K562 (cell line): ENCODE results near the gene DYNC2H1. TPM values are rescaled to one million over a fixed set of nuclear protein-coding genes. Genes with fewer than 3 reads are reported as not detected.

ENCODE experiments used
- ATAC-seq: fragments of 200-7000 bp; cut with Tn5 transposase; 3 replicates; pipeline ENCODE4 v1.9.1; 2020; ENCODE audit warnings: moderate library complexity
- BruUV-seq: library from RNA; stranded (reverse); fragments of 400-500 nt; replicated peaks from 2 replicates; lab custom pipeline; 2021; lab: Mats Ljungman, UMichigan
- CTCF ChIA-PET: fragments of 300-600 bp; formaldehyde crosslinking; extraction: SDS; loops from one replicate; lab custom pipeline; 2021; ENCODE audit warnings: low intra/inter-chr PET ratio; lab: Yijun Ruan, JAX
- POLR2A ChIA-PET: fragments of 300-600, 350-650 bp; sonication (Branson Sonifier 250); formaldehyde crosslinking; extraction: SDS; loops from one replicate; lab custom pipeline; 2021; ENCODE audit warnings: antibody characterized with exemption, inconsistent platforms; lab: Yijun Ruan, JAX
- DNase-seq, 4 experiments: peaks; one replicate each; pipeline versions ENCODE4 v3.0.0 to v3.0.0-alpha.2; 2011 to 2018; ENCODE audit warnings: low spot score in 3 of 4, mixed read lengths in 3 of 4; ENCODE audit errors: extremely low read depth in 1 of 4
- FAIRE-seq: peaks from 2 replicates; lab custom pipeline; 2011; peaks lifted over from hg19 to GRCh38; lab: Jason Lieb, UNC
- H2AFZ ChIP-seq: 2 replicates; pipeline ENCODE4 v1.6.0; 2011; ENCODE audit warnings: low read depth, low read length, control low read depth, inconsistent platforms
- H3K27ac ChIP-seq: fragments of 200-600 bp; 3 replicates; pipeline ENCODE4 v1.8.0; 2011; ENCODE audit warnings: low read depth, mild to moderate bottlenecking, control low read depth, inconsistent platforms, low read length, moderate library complexity, mixed read lengths; ENCODE audit errors: extremely low read depth
- H3K27me3 ChIP-seq, 2 experiments: fragments of 300-600 bp in 1 of 2; 2 replicates in 1 of 2; 3 replicates in 1 of 2; pipeline versions ENCODE4 v1.6.0 to v1.8.0; 2011; ENCODE audit warnings: inconsistent platforms in 2 of 2, low read length in 2 of 2, mild to moderate bottlenecking in 1 of 2, mixed read lengths in 1 of 2, moderate library complexity in 1 of 2; ENCODE audit not compliant: control insufficient read depth in 2 of 2, insufficient read depth in 2 of 2
- H3K36me3 ChIP-seq: fragments of 300-600 bp; 3 replicates; pipeline ENCODE4 v1.8.0; 2011; ENCODE audit warnings: mild to moderate bottlenecking, low read length, inconsistent platforms; ENCODE audit not compliant: control insufficient read depth, insufficient read depth
- H3K4me1 ChIP-seq, 2 experiments: fragments of 200-600 bp in 1 of 2; replicated peaks in 1 of 2; 2 replicates in 1 of 2; 3 replicates in 1 of 2; pipeline versions ENCODE4 v1.5.1 to v1.8.0; 2011; ENCODE audit warnings: inconsistent platforms in 2 of 2, low read length in 2 of 2, mild to moderate bottlenecking in 1 of 2, mixed read lengths in 1 of 2, moderate library complexity in 1 of 2; ENCODE audit not compliant: control insufficient read depth in 2 of 2, insufficient read depth in 2 of 2
- H3K4me2 ChIP-seq: 2 replicates; pipeline ENCODE4 v1.6.1; 2011; ENCODE audit warnings: low read length, control low read depth, inconsistent platforms, mixed read lengths; ENCODE audit not compliant: insufficient read depth
- H3K4me3 ChIP-seq: fragments of 200-600 bp; sonication (generic), shearing (Covaris generic); 2 replicates; pipeline ENCODE4 v1.5.1; 2016; ENCODE audit warnings: control low read depth, inconsistent platforms
- H3K79me2 ChIP-seq: fragments of 200-600 bp; 3 replicates; pipeline ENCODE4 v1.8.0; 2011; ENCODE audit warnings: low read length, inconsistent platforms; ENCODE audit not compliant: control insufficient read depth, insufficient read depth
- H3K9ac ChIP-seq, 2 experiments: 2 replicates each; pipeline versions ENCODE4 v1.6.0 to v1.6.1; 2011; ENCODE audit warnings: low read depth in 2 of 2, low read length in 2 of 2, control low read depth in 1 of 2, inconsistent platforms in 1 of 2, mild to moderate bottlenecking in 1 of 2, mixed read lengths in 1 of 2; ENCODE audit not compliant: insufficient read depth in 1 of 2
- H3K9me1 ChIP-seq: one replicate; pipeline ENCODE4 v1.6.0; 2011; ENCODE audit warnings: inconsistent platforms, mild to moderate bottlenecking, low read length, moderate library complexity; ENCODE audit not compliant: control insufficient read depth, insufficient read depth
- H3K9me3 ChIP-seq: replicated peaks from 2 replicates; pipeline ENCODE4 v1.5.1; 2011; ENCODE audit warnings: low read depth, low read length, inconsistent platforms; ENCODE audit not compliant: control insufficient read depth, insufficient read depth
- H4K20me1 ChIP-seq: replicated peaks from 2 replicates; pipeline ENCODE4 v1.6.1; 2011; ENCODE audit warnings: low read length, inconsistent platforms, mixed read lengths; ENCODE audit not compliant: control insufficient read depth, insufficient read depth
- TCF3 ChIP-seq: sonication (generic); formaldehyde crosslinking; IDR thresholded peaks from 2 replicates; pipeline ENCODE4 v1.4.0; 2020; ENCODE audit warnings: mild to moderate bottlenecking, missing genetic modification reagents
- ZBTB7A ChIP-seq: IDR thresholded peaks from 2 replicates; pipeline ENCODE4 v1.6.1; 2011; ENCODE audit warnings: low read depth, mild to moderate bottlenecking, low read length, moderate library complexity, borderline replicate concordance; ENCODE audit not compliant: control insufficient read depth
- ZKSCAN8 ChIP-seq: fragments of 200-800 bp; sonication (Bioruptor generic); IDR thresholded peaks from 2 replicates; pipeline ENCODE4 v1.6.1; 2016; ENCODE audit warnings: missing genetic modification characterization, missing compliant biosample characterization
- WGBS: fragments of 100-300 bp; shearing (Covaris generic); methylation state at CpG from one replicate; pipeline ENCODE4 v1.1.6; 2016; ENCODE audit warnings: low coverage, mixed read lengths; ENCODE audit not compliant: insufficient coverage; ENCODE audit errors: missing lambda C conversion rate; 5-methylcytosine and 5-hydroxymethylcytosine counted together
- in situ Hi-C: fragments of 300-500 bp; cut with MboI; formaldehyde crosslinking; loops from 4 replicates; pipeline ENCODE4 v1.15.0; 2018; ENCODE audit warnings: inconsistent platforms, mixed read lengths
- intact Hi-C: fragments of 100-400 bp; cut with micrococcal nuclease; formaldehyde crosslinking; loops from 2 replicates; pipeline ENCODE4 v1.14.2; 2022
- polyA plus RNA-seq, 8 experiments: library from polyadenylated mRNA; depleted of rRNA in 4 of 8; stranded (reverse) in 5 of 8; unstranded in 3 of 8; fragments of >200 nt; fragmentation: Nextera tagmentation in 2 of 8; fragmentation: Illumina TruSeq in 1 of 8; extraction: Ambion mirVana in 2 of 8; extraction: Trizol in 1 of 8; gene quantifications; 2 replicates each; pipeline versions ENCODE4 v1.2.1 to v1.2.3, GENCODE V29; 2011 to 2014; ENCODE audit warnings: inconsistent platforms in 1 of 8, missing spikeins in 1 of 8
- total RNA-seq, 7 experiments: library from RNA; depleted of rRNA in 6 of 7; stranded (reverse); fragments of >200 nt in 6 of 7; fragmentation: Illumina TruSeq in 2 of 7; extraction: Trizol in 2 of 7; gene quantifications; 2 replicates each; pipeline versions ENCODE4 v1.2.1 to v1.2.3, GENCODE V29; 2011 to 2021; ENCODE audit warnings: low replicate concordance in 1 of 7
- TF ChIP-seq, protein P1 (sequence below): fragments of 250-450 bp; sonication (Bioruptor Pico); IDR thresholded peaks from 2 replicates; pipeline ENCODE4 v1.5.1; 2021; ENCODE audit warnings: mild to moderate bottlenecking
- TF ChIP-seq, protein P2 (sequence below): fragments of 450-650 bp; IDR thresholded peaks from 2 replicates; pipeline ENCODE4 v1.6.1; 2018; ENCODE audit warnings: mild to moderate bottlenecking, low read depth; ENCODE audit not compliant: partially characterized antibody

DYNC2H1 gene
- total and polyA plus RNA-seq, 9 of the 15 experiments (the other 6 are each of a cell fraction or from before 2014, with no cell fraction given), result 0.08 to 0.64 (median 0.20) TPM

DNA sequence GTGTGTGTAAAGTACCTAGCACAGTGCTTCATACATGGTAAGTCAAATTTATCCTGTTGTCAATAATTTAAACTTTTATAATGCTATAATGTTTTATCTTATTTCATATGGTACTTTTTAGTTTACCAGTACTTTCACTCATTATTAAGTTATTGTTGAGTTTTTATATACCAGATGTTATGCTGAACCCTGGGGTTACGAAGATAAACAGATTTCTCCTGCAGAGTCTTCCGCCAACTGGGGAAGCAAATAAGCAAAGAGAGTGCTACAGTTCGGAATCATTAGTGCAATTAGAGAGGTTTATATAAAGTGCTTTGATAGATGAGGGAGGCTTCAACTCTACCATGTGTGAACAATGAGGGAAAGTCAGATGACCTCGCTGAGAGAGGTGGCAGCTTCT lies 362.3 kb downstream of the DYNC2H1 start:
- in situ Hi-C loops (no loop called here), intact Hi-C loops (no loop called here)
- no peak for TF ChIP-seq ZKSCAN8 (CRISPR knock-in tag)
- TF ChIP-seq TCF3 (CRISPR knock-in tag), result no peak
- TF ChIP-seq, protein P1, sequence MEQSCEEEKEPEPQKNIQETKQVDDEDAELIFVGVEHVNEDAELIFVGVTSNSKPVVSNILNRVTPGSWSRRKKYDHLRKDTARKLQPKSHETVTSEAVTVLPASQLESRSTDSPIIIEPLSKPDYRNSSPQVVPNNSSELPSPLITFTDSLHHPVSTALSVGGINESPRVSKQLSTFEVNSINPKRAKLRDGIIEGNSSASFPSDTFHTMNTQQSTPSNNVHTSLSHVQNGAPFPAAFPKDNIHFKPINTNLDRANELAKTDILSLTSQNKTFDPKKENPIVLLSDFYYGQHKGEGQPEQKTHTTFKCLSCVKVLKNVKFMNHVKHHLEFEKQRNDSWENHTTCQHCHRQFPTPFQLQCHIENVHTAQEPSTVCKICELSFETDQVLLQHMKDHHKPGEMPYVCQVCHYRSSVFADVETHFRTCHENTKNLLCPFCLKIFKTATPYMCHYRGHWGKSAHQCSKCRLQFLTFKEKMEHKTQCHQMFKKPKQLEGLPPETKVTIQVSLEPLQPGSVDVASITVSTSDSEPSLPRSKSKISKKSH (CRISPR knock-in tag), result no peak
- TF ChIP-seq, protein P2, sequence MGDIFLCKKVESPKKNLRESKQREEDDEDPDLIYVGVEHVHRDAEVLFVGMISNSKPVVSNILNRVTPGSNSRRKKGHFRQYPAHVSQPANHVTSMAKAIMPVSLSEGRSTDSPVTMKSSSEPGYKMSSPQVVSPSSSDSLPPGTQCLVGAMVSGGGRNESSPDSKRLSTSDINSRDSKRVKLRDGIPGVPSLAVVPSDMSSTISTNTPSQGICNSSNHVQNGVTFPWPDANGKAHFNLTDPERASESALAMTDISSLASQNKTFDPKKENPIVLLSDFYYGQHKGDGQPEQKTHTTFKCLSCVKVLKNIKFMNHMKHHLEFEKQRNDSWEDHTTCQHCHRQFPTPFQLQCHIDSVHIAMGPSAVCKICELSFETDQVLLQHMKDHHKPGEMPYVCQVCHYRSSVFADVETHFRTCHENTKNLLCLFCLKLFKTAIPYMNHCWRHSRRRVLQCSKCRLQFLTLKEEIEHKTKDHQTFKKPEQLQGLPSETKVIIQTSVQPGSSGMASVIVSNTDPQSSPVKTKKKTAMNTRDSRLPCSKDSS, result no peak
- no peak for TF ChIP-seq ZBTB7A
- CTCF ChIA-PET, result no interaction called here
- H3K27me3 ChIP-seq, result no peaks in the 10 kb centered on the region
- no peak overlapping the region for H3K4me2 ChIP-seq
- no TSS peak for BruUV-seq
- H3K79me2 ChIP-seq, result no peaks in the 10 kb centered on the region
- FAIRE-seq (no peak), DNase-seq (no peak), ATAC-seq (no peak)
- H3K9ac ChIP-seq, result no peak overlapping the region
- H3K4me3 ChIP-seq, result no peak overlapping the region
- H3K9me1 ChIP-seq, result no peaks in the 10 kb centered on the region
- H3K36me3 ChIP-seq, result no peaks in the 10 kb centered on the region
- H3K4me1 ChIP-seq, result no peaks in the 10 kb centered on the region
- no peaks in the 10 kb centered on the region for H3K9me3 ChIP-seq
- H3K27ac ChIP-seq, result no peak overlapping the region
- H2AFZ ChIP-seq, result no peak overlapping the region
- POLR2A ChIA-PET, result no interaction called here
- no peaks in the 10 kb centered on the region for H4K20me1 ChIP-seq
- 0% methylated on average over 4 of the region's 4 CpGs for WGBS
